Small intestine (tissue), 7 donors: ENCODE data around the gene PPP1R13B. TPM values are rescaled to one million over a fixed set of nuclear protein-coding genes. Genes with fewer than 3 reads are reported as not detected.

Experiments used
- DNase-seq, 2 donors: peaks; one replicate each; pipeline versions ENCODE4 v3.0.0 to v3.0.0-alpha.2; 2013
- FAIRE-seq: peaks from 2 replicates; lab custom pipeline; 2012; peaks lifted over from hg19 to GRCh38; lab: Jason Lieb, UNC
- H3K27ac ChIP-seq, 3 donors: one replicate each; pipeline ENCODE4 v1.5.1; 2013; ENCODE audit warnings: low read length in 2 of 3, mild to moderate bottlenecking in 2 of 3, control low read depth in 1 of 3, inconsistent platforms in 1 of 3, low read depth in 1 of 3, moderate library complexity in 1 of 3
- H3K27me3 ChIP-seq, 3 donors: one replicate each; pipeline ENCODE4 v1.6.1; 2013; ENCODE audit warnings: low read length in 3 of 3, inconsistent platforms in 1 of 3; ENCODE audit not compliant: control insufficient read depth in 3 of 3, insufficient read depth in 3 of 3
- H3K36me3 ChIP-seq, 3 donors: one replicate each; pipeline ENCODE4 v1.6.1; 2013; ENCODE audit warnings: low read length in 3 of 3, inconsistent platforms in 1 of 3, low read depth in 1 of 3, mild to moderate bottlenecking in 1 of 3, moderate library complexity in 1 of 3; ENCODE audit not compliant: control insufficient read depth in 3 of 3, insufficient read depth in 2 of 3
- H3K4me1 ChIP-seq, 3 donors: one replicate each; pipeline ENCODE4 v1.6.1; 2013; ENCODE audit warnings: low read length in 2 of 3, inconsistent platforms in 1 of 3, low read depth in 1 of 3, mild to moderate bottlenecking in 1 of 3, moderate library complexity in 1 of 3; ENCODE audit not compliant: control insufficient read depth in 3 of 3, insufficient read depth in 2 of 3
- H3K4me3 ChIP-seq, 3 donors: one replicate each; pipeline ENCODE4 v1.5.1; 2013; ENCODE audit warnings: low read length in 3 of 3, control low read depth in 1 of 3, inconsistent platforms in 1 of 3, low read depth in 1 of 3, mild to moderate bottlenecking in 1 of 3, moderate library complexity in 1 of 3
- H3K9me3 ChIP-seq, 2 donors: one replicate each; pipeline ENCODE4 v1.6.1; 2013; ENCODE audit warnings: low read depth in 1 of 2, low read length in 1 of 2; ENCODE audit not compliant: control insufficient read depth in 2 of 2, insufficient read depth in 1 of 2
- WGBS, 3 donors: extraction: QIAGEN DNeasy Blood & Tissue Kit; methylation state at CpG; one replicate each; pipeline ENCODE4 v1.1.7; 2013; 5-methylcytosine and 5-hydroxymethylcytosine counted together
- polyA plus RNA-seq, 4 donors: library from polyadenylated mRNA; stranded (reverse) in 3 of 4; unstranded in 1 of 4; fragments of 200-250 nt in 3 of 4; fragments of 120-200 nt in 1 of 4; gene quantifications; one replicate each; pipeline versions ENCODE4 v1.2.1 to v1.2.3, GENCODE V29; 2013
- donor health status: healthy with polysubstance abuse.
- donor health status: control.
- donor health status: control.
- donor health status: Bipolar disorder and iron deficiency.
- donor health status: healthy.

Gene PPP1R13B
- polyA plus RNA-seq, 4 donors = 17.8 to 28.1 (median 23.3) TPM

DNA sequence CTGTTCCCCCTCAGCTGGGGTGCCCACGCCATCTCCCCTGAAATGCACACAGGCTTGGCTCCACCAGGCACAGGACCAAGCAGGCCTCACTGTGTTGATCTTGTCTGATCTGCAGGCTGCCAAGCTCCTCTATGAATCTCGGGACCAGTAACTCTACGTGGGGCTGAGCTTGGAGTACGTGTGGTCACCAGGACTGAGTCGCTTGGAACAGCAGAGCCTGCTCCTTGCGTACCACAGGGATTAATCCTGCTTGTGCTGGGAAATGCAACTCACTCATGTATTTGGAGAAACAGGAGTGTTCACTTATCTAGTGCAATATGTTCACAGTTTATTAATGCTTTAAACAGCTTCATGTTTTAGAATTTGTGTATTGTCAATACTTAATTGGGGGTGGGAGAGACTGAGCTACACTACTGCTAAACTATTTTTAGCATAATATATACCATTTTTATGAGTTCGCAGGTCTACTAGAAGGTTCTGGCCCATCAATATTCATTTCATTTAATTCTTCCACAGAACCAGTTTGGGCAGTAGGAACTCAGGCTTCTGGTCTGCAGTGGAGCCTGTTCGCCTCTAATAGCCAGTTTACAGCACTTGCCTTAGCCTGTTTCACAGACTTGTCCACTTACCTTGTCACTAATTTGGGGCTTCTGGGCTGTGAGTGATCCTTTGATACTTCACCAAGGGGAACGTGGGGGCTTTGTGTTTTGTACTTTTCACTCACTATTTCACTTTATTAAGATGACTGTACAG is 114.3 kb downstream of the PPP1R13B start:
- DNase-seq (no peak), FAIRE-seq (no peak)
- Histone ChIP-seq H3K27ac (no peak overlapping the region), H3K27me3 (no peaks in the 10 kb centered on the region), H3K36me3 (peaks cover 6 to 92% (median 6%) of the 10 kb centered on the region in 3 donors), H3K4me1 (peaks cover 0 to 2% (median 0%) of the 10 kb centered on the region in 3 donors), H3K4me3 (no peak overlapping the region), H3K9me3 (no peaks in the 10 kb centered on the region)
- 87 to 89% (median 88%) methylated on average over 9 of the region's 9 CpGs for WGBS, 3 donors

GRCh38 chr14:103731916-103732867 is 115.2 kb downstream of the PPP1R13B start:
- WGBS, 3 donors = 88 to 91% (median 91%) methylated on average over 24 of the region's 24 CpGs
- Histone ChIP-seq H3K4me1 (peaks cover 0 to 6% (median 0%) of the 10 kb centered on the region in 3 donors), H3K36me3 (peaks cover 6 to 90% (median 6%) of the 10 kb centered on the region in 3 donors), H3K9me3 (no peaks in the 10 kb centered on the region), H3K27me3 (no peaks in the 10 kb centered on the region), H3K27ac (no peak overlapping the region), H3K4me3 (no peak overlapping the region)
- DNase-seq = no peak
- FAIRE-seq = no peak

- Histone ChIP-seq H3K4me3 (no peak overlapping the region), H3K27me3 (no peaks in the 10 kb centered on the region), H3K36me3 (peaks cover 2 to 85% (median 6%) of the 10 kb centered on the region in 3 donors), H3K9me3 (no peaks in the 10 kb centered on the region), H3K4me1 (peaks cover 0 to 6% (median 0%) of the 10 kb centered on the region in 3 donors), H3K27ac (no peak overlapping the region)
- no peak for DNase-seq
- FAIRE-seq = no peak
- WGBS, 3 donors = 94 to 95% (median 94%) methylated on average over 15 of the region's 15 CpGs
Observed at GRCh38 chr14:103731481-103731880, 115.9 kb downstream of the PPP1R13B start.

GRCh38 chr14:103730490-103731035 is 116.8 kb downstream of the PPP1R13B start:
- no peak overlapping the region for H3K27ac ChIP-seq
- WGBS, 3 donors = 77 to 85% (median 79%) methylated on average over 15 of the region's 15 CpGs
- DNase-seq = no peak
- H3K36me3 ChIP-seq = peaks cover 2 to 85% (median 6%) of the 10 kb centered on the region in 3 donors
- no peaks in the 10 kb centered on the region for H3K9me3 ChIP-seq
- H3K4me3 ChIP-seq = no peak overlapping the region
- no peak for FAIRE-seq
- peaks cover 0 to 6% (median 0%) of the 10 kb centered on the region in 3 donors for H3K4me1 ChIP-seq
- H3K27me3 ChIP-seq = no peaks in the 10 kb centered on the region

DNA sequence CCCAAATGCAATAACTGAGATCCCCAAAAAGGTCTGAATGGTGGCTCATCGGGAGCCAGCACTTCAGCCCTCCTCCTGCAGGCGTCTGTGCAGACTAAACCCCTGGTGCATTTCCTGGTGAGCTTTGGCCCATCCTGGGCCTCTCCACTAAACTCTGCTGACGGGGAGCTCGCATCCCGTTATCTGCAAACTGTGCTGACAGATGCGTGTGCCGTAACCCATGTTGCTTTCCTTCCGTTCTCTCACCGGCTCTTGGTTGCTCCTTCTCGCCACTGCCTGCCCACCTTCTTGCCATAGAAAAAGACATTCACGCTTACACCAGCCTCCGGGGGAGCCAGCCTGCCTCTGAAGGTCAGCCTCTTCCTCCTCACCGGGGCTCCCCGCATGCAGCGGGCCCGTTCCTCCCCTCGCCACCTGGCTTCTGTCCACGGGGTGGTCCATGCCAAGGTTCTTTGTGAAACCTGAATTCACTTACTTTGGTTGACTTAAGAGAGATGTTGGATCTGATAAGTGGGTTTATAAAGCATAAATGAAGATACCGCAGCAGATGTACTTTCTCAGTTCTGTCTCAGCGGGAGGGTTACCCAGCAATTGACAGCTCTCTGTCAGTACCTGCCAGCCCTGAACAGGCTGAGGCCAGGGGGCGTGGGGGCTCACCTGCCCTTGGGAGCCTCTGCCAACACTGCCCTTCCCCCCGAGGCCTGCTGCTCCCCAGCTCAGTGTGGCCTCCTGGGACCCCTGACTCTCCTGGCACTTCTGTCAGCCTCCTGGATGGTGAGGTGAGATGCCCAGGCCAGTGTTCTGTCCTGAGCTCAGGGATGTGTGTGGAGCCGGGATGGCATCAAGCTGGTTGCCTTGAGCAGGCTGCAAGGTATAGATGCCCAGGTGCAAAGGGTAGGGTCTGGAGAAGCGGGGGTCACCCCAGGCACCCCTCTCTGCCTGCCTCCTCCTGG is 117.6 kb downstream of the PPP1R13B start:
- WGBS, 3 donors = 86 to 89% (median 89%) methylated on average over 24 of the region's 24 CpGs
- Histone ChIP-seq H3K27me3 (no peaks in the 10 kb centered on the region), H3K36me3 (peaks cover 2 to 85% (median 6%) of the 10 kb centered on the region in 3 donors), H3K27ac (no peak overlapping the region), H3K4me3 (no peak overlapping the region), H3K4me1 (peaks cover 0 to 6% (median 0%) of the 10 kb centered on the region in 3 donors), H3K9me3 (no peaks in the 10 kb centered on the region)
- DNase-seq (no peak), FAIRE-seq (no peak)

DNA sequence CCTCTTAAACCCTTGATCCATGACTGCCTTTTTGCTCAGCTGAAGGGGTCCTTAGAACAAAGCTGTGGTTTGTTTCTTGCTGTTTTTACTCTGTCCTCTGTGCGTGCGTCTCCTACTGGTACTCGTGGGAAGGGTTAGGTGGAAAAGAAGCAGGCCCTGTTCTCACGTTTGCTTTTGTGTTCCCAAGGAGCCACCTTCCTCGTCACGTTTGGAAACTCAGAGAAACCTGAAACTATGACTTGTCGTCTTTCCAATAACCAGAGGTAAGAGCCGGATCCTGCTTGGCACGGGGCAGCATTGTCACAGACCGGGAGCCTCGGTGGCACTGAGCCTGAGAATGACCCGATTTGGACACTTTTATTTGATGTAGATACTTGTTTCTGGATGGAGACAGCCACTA is 118.7 kb downstream of the PPP1R13B start:
- no peak for DNase-seq
- peaks cover 2 to 84% (median 2%) of the 10 kb centered on the region in 3 donors for H3K36me3 ChIP-seq
- WGBS, 3 donors = 89 to 93% (median 89%) methylated on average over 12 of the region's 12 CpGs
- H3K4me1 ChIP-seq = peaks cover 0 to 6% (median 3%) of the 10 kb centered on the region in 3 donors
- H3K27ac ChIP-seq = no peak overlapping the region
- H3K9me3 ChIP-seq = no peaks in the 10 kb centered on the region
- no peak for FAIRE-seq
- no peaks in the 10 kb centered on the region for H3K27me3 ChIP-seq
- no peak overlapping the region for H3K4me3 ChIP-seq

- Histone ChIP-seq H3K27me3 (no peaks in the 10 kb centered on the region), H3K4me1 (peaks cover 0 to 6% (median 6%) of the 10 kb centered on the region in 3 donors), H3K27ac (no peak overlapping the region), H3K36me3 (peaks cover 0 to 84% (median 2%) of the 10 kb centered on the region in 3 donors), H3K4me3 (no peak overlapping the region), H3K9me3 (no peaks in the 10 kb centered on the region)
- WGBS, 3 donors = 83 to 93% (median 88%) methylated on average over 19 of the region's 19 CpGs
- FAIRE-seq (no peak), DNase-seq (no peak)
Observed at GRCh38 chr14:103728141-103728540, 119.2 kb downstream of the PPP1R13B start.
